Activated CD4-positive, alpha-beta memory T cell treated with anti-CD3 and anti-CD28 coated beads for 36 hours (primary cell): ENCODE results near the gene MGMT. TPM values are rescaled to one million over a fixed set of nuclear protein-coding genes. Genes with fewer than 3 reads are reported as not detected.

Experiments
- CTCF ChIA-PET: fragments of 350-600 bp; sonication (Branson Sonifier 250); formaldehyde crosslinking; loops from one replicate; lab custom pipeline; 2021; ENCODE audit warnings: antibody characterized with exemption, inconsistent platforms; lab: Charles Lee
- POLR2A ChIA-PET: fragments of 350-600 bp; sonication (Branson Sonifier 250); formaldehyde crosslinking; loops from one replicate; lab custom pipeline; 2021; ENCODE audit warnings: antibody characterized with exemption; lab: Charles Lee
- DNase-seq: peaks from one replicate; pipeline ENCODE4 v3.0.0-alpha.2; 2020
- H3K27ac Mint-ChIP-seq: one replicate; pipeline ENCODE4 v1.8.0; 2021; ENCODE audit warnings: mixed read lengths
- H3K27me3 Mint-ChIP-seq: one replicate; pipeline ENCODE4 v1.8.0; 2021; ENCODE audit warnings: mixed read lengths
- H3K36me3 Mint-ChIP-seq: one replicate; pipeline ENCODE4 v1.8.0; 2021; ENCODE audit warnings: mixed read lengths
- H3K4me1 Mint-ChIP-seq: one replicate; pipeline ENCODE4 v1.8.0; 2021; ENCODE audit warnings: low read depth, mixed read lengths
- H3K4me3 Mint-ChIP-seq: one replicate; pipeline ENCODE4 v1.8.0; 2021; ENCODE audit warnings: mild to moderate bottlenecking, mixed read lengths
- H3K9me3 Mint-ChIP-seq: one replicate; pipeline ENCODE4 v1.8.0; 2021; ENCODE audit warnings: mixed read lengths
- intact Hi-C: fragments of 100-400 bp; cut with micrococcal nuclease; formaldehyde crosslinking; loops from one replicate; pipeline ENCODE4 v1.15.1; 2023
- total RNA-seq, 2 experiments: library from RNA; stranded (reverse); gene quantifications; one replicate each; pipeline ENCODE4 v1.2.3, GENCODE V29; 2021

MGMT gene
- total RNA-seq, 2 experiments from 2014 or later = 22.9 to 23.8 TPM

- Mint-ChIP-seq H3K9me3 (peaks cover 37% of the 10 kb centered on the region), H3K36me3 (peaks cover 51% of the 10 kb centered on the region), H3K27ac (no peak overlapping the region), H3K4me3 (no peak overlapping the region), H3K4me1 (no peaks in the 10 kb centered on the region), H3K27me3 (no peaks in the 10 kb centered on the region)
- DNase-seq = no peak
- CTCF ChIA-PET = no interaction called here
- POLR2A ChIA-PET = interaction anchor here (0.6 kb wide), 1 partner anchor 187 kb away, joined by 5 read pairs; no protein-coding TSS in a partner anchor
- intact Hi-C loops = no loop called here
Observed at GRCh38 chr10:129742742-129743550, 275.9 kb downstream of the MGMT start.

GRCh38 chr10:129743738-129744133, 276.7 kb downstream of the MGMT start:
- CTCF ChIA-PET = no interaction called here

GRCh38 chr10:129744134-129745111, 277.4 kb downstream of the MGMT start:
- Mint-ChIP-seq H3K9me3 (peaks cover 48% of the 10 kb centered on the region), H3K27ac (no peak overlapping the region), H3K4me3 (no peak overlapping the region), H3K27me3 (no peaks in the 10 kb centered on the region), H3K36me3 (peaks cover 53% of the 10 kb centered on the region), H3K4me1 (no peaks in the 10 kb centered on the region)
- no peak for DNase-seq
- intact Hi-C loops = no loop called here
- POLR2A ChIA-PET = no interaction called here
- CTCF ChIA-PET = no interaction called here

More at GRCh38 chr10:129743738-129744133, 276.7 kb downstream of the MGMT start:
- Mint-ChIP-seq H3K27me3 (no peaks in the 10 kb centered on the region), H3K4me1 (no peaks in the 10 kb centered on the region), H3K4me3 (no peak overlapping the region), H3K27ac (no peak overlapping the region), H3K9me3 (peaks cover 45% of the 10 kb centered on the region), H3K36me3 (peaks cover 53% of the 10 kb centered on the region)
- POLR2A ChIA-PET = interaction anchor here (0.6 kb wide), 1 partner anchor 188 kb away, joined by 5 read pairs; no protein-coding TSS in a partner anchor
- intact Hi-C loops = no loop called here
- DNase-seq = no peak

- H3K36me3 Mint-ChIP-seq = peaks cover 48% of the 10 kb centered on the region
- DNase-seq = no peak
- intact Hi-C loops = no loop called here
- no peaks in the 10 kb centered on the region for H3K4me1 Mint-ChIP-seq
- H3K4me3 Mint-ChIP-seq = no peak overlapping the region
- H3K27me3 Mint-ChIP-seq = no peaks in the 10 kb centered on the region
- peaks cover 49% of the 10 kb centered on the region for H3K9me3 Mint-ChIP-seq
- CTCF ChIA-PET = no interaction called here
- POLR2A ChIA-PET = no interaction called here
- H3K27ac Mint-ChIP-seq = no peak overlapping the region
Observed at GRCh38 chr10:129745186-129745750, 278.2 kb downstream of the MGMT start.

- ChIA-PET CTCF (no interaction called here), POLR2A (no interaction called here)
- Mint-ChIP-seq H3K4me3 (no peak overlapping the region), H3K27me3 (no peaks in the 10 kb centered on the region), H3K36me3 (peaks cover 58% of the 10 kb centered on the region), H3K27ac (no peak overlapping the region), H3K4me1 (peaks cover 5% of the 10 kb centered on the region), H3K9me3 (peaks cover 47% of the 10 kb centered on the region)
- intact Hi-C loops = no loop called here
- DNase-seq = no peak
Observed at GRCh38 chr10:129754211-129755050, 287.4 kb downstream of the MGMT start.

GRCh38 chr10:129755158-129755591, 288.1 kb downstream of the MGMT start:
- H3K9me3 Mint-ChIP-seq = peaks cover 42% of the 10 kb centered on the region
- no peak for DNase-seq
- peaks cover 5% of the 10 kb centered on the region for H3K4me1 Mint-ChIP-seq
- intact Hi-C loops = no loop called here
- H3K4me3 Mint-ChIP-seq = no peak overlapping the region
- ChIA-PET POLR2A (no interaction called here), CTCF (no interaction called here)
- H3K36me3 Mint-ChIP-seq = peaks cover 61% of the 10 kb centered on the region
- H3K27me3 Mint-ChIP-seq = no peaks in the 10 kb centered on the region
- no peak overlapping the region for H3K27ac Mint-ChIP-seq

GRCh38 chr10:129755621-129756020, 288.6 kb downstream of the MGMT start:
- no peaks in the 10 kb centered on the region for H3K27me3 Mint-ChIP-seq
- intact Hi-C loops = no loop called here
- H3K36me3 Mint-ChIP-seq = peaks cover 62% of the 10 kb centered on the region
- H3K27ac Mint-ChIP-seq = no peak overlapping the region
- H3K4me3 Mint-ChIP-seq = no peak overlapping the region
- POLR2A ChIA-PET = no interaction called here
- H3K9me3 Mint-ChIP-seq = peaks cover 37% of the 10 kb centered on the region
- H3K4me1 Mint-ChIP-seq = peaks cover 5% of the 10 kb centered on the region
- CTCF ChIA-PET = no interaction called here
- no peak for DNase-seq

GRCh38 chr10:129756912-129757901, 290.2 kb downstream of the MGMT start:
- no peak for DNase-seq
- ChIA-PET POLR2A (no interaction called here), CTCF (no interaction called here)
- Mint-ChIP-seq H3K4me1 (peaks cover 5% of the 10 kb centered on the region), H3K9me3 (peaks cover 21% of the 10 kb centered on the region), H3K27me3 (no peaks in the 10 kb centered on the region), H3K27ac (no peak overlapping the region), H3K4me3 (no peak overlapping the region), H3K36me3 (peaks cover 66% of the 10 kb centered on the region)
- intact Hi-C loops = no loop called here

GRCh38 chr10:129758207-129759021, 291.4 kb downstream of the MGMT start:
- no peaks in the 10 kb centered on the region for H3K27me3 Mint-ChIP-seq
- POLR2A ChIA-PET = no interaction called here
- no peak overlapping the region for H3K4me3 Mint-ChIP-seq
- intact Hi-C loops = no loop called here
- no peak overlapping the region for H3K27ac Mint-ChIP-seq
- peaks cover 66% of the 10 kb centered on the region for H3K36me3 Mint-ChIP-seq
- DNase-seq = no peak
- H3K4me1 Mint-ChIP-seq = peaks cover 5% of the 10 kb centered on the region
- H3K9me3 Mint-ChIP-seq = peaks cover 12% of the 10 kb centered on the region
- CTCF ChIA-PET = no interaction called here
